K562 (cell line): ENCODE measurements around the gene HYAL1. TPM values are rescaled to one million over a fixed set of nuclear protein-coding genes. Genes with fewer than 3 reads are reported as not detected.

Source experiments
- HDGF ChIP-seq: fragments of 450-650 bp; IDR thresholded peaks from 2 replicates; pipeline ENCODE4 v1.6.1; 2016
- HEY1 ChIP-seq: fragments of 250-450 bp; sonication (Bioruptor Pico); IDR thresholded peaks from 2 replicates; pipeline ENCODE4 v1.5.0; 2020; ENCODE audit warnings: mild to moderate bottlenecking, moderate library complexity, borderline replicate concordance
- KAT8 ChIP-seq: fragments of 450-650 bp; IDR thresholded peaks from 2 replicates; pipeline ENCODE4 v1.6.1; 2016; ENCODE audit warnings: low read depth, mild to moderate bottlenecking
- RFX7 ChIP-seq: fragments of 250-450 bp; sonication (Bioruptor Pico); IDR thresholded peaks from 2 replicates; pipeline ENCODE4 v1.5.1; 2021; ENCODE audit warnings: mild to moderate bottlenecking
- XRCC4 ChIP-seq: IDR thresholded peaks from one replicate; pipeline ENCODE4 v1.6.1; 2011; ENCODE audit not compliant: insufficient read depth, insufficient read length; ENCODE audit errors: extremely low read depth
- polyA plus RNA-seq, 8 experiments: library from polyadenylated mRNA; depleted of rRNA in 4 of 8; stranded (reverse) in 5 of 8; unstranded in 3 of 8; fragments of >200 nt; fragmentation: Nextera tagmentation in 2 of 8; fragmentation: Illumina TruSeq in 1 of 8; extraction: Ambion mirVana in 2 of 8; extraction: Trizol in 1 of 8; gene quantifications; 2 replicates each; pipeline versions ENCODE4 v1.2.1 to v1.2.3, GENCODE V29; 2011 to 2014; ENCODE audit warnings: inconsistent platforms in 1 of 8, missing spikeins in 1 of 8
- total RNA-seq, 7 experiments: library from RNA; depleted of rRNA in 6 of 7; stranded (reverse); fragments of >200 nt in 6 of 7; fragmentation: Illumina TruSeq in 2 of 7; extraction: Trizol in 2 of 7; gene quantifications; 2 replicates each; pipeline versions ENCODE4 v1.2.1 to v1.2.3, GENCODE V29; 2011 to 2021; ENCODE audit warnings: low replicate concordance in 1 of 7
- TF ChIP-seq, protein P1 (sequence below): fragments of 250-450 bp; sonication (Bioruptor Pico); IDR thresholded peaks from 2 replicates; pipeline ENCODE4 v1.5.1; 2021; ENCODE audit warnings: mild to moderate bottlenecking
- TF ChIP-seq, protein P2 (sequence below), 2 experiments: fragments of 450-650 bp in 1 of 2; sonication (generic) in 1 of 2; formaldehyde crosslinking; conservative IDR thresholded peaks; 2 replicates each; pipeline versions ENCODE4 v1.4.0 to v1.8.1; 2020 to 2022; ENCODE audit warnings: mild to moderate bottlenecking in 1 of 2, missing genetic modification reagents in 1 of 2
- TF ChIP-seq, protein P3 (sequence below), 2 experiments: fragments of 150-350 bp in 1 of 2; IDR thresholded peaks; 2 replicates each; pipeline ENCODE4 v1.6.1; 2012 to 2016; ENCODE audit warnings: low read depth in 2 of 2, low read length in 2 of 2, mild to moderate bottlenecking in 1 of 2, moderate library complexity in 1 of 2

Gene HYAL1
- total and polyA plus RNA-seq, 9 of the 15 experiments (the other 6 are each of a cell fraction or from before 2014, with no cell fraction given), result 1.4 to 8.5 (median 4.7) TPM

DNA sequence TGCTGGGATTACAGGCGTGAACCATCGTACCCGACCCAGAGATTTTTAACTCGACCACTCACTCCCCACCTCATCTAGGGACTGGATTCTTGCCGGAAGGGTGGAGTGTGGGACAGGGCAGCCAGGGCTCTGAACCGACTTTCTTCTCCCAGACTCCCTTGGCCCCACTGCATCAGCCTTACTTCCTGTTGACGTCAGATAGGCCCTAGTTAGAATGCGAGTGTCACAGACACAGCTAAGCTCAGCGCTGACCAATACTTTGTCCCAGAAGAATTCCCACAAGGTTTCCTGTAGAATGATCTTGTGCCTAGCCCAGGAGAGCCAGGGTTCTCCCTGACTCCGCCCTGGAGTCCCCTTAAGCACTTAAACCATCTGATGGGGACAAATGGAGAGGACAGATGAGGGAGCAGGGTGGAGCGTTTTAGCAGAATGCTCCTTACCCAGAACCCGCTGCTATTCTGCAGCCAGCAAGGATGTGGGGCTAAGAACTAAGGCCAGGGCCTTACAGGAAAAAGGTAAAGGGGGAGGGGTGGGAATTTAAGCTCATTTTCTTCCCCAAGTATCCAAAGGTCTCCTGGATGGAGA is 30.5 kb upstream of the HYAL1 start (continued):
- no peak for TF ChIP-seq HEY1 (CRISPR knock-in tag)
- no peak for TF ChIP-seq HDGF
- TF ChIP-seq, protein P1, sequence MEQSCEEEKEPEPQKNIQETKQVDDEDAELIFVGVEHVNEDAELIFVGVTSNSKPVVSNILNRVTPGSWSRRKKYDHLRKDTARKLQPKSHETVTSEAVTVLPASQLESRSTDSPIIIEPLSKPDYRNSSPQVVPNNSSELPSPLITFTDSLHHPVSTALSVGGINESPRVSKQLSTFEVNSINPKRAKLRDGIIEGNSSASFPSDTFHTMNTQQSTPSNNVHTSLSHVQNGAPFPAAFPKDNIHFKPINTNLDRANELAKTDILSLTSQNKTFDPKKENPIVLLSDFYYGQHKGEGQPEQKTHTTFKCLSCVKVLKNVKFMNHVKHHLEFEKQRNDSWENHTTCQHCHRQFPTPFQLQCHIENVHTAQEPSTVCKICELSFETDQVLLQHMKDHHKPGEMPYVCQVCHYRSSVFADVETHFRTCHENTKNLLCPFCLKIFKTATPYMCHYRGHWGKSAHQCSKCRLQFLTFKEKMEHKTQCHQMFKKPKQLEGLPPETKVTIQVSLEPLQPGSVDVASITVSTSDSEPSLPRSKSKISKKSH, result no peak
- TF ChIP-seq, protein P2, sequence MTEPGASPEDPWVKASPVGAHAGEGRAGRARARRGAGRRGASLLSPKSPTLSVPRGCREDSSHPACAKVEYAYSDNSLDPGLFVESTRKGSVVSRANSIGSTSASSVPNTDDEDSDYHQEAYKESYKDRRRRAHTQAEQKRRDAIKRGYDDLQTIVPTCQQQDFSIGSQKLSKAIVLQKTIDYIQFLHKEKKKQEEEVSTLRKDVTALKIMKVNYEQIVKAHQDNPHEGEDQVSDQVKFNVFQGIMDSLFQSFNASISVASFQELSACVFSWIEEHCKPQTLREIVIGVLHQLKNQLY (CRISPR knock-in tag; conservative IDR thresholded peaks at IDR 0.05), result no peak
- no peak for TF ChIP-seq XRCC4
- TF ChIP-seq, protein P3, sequence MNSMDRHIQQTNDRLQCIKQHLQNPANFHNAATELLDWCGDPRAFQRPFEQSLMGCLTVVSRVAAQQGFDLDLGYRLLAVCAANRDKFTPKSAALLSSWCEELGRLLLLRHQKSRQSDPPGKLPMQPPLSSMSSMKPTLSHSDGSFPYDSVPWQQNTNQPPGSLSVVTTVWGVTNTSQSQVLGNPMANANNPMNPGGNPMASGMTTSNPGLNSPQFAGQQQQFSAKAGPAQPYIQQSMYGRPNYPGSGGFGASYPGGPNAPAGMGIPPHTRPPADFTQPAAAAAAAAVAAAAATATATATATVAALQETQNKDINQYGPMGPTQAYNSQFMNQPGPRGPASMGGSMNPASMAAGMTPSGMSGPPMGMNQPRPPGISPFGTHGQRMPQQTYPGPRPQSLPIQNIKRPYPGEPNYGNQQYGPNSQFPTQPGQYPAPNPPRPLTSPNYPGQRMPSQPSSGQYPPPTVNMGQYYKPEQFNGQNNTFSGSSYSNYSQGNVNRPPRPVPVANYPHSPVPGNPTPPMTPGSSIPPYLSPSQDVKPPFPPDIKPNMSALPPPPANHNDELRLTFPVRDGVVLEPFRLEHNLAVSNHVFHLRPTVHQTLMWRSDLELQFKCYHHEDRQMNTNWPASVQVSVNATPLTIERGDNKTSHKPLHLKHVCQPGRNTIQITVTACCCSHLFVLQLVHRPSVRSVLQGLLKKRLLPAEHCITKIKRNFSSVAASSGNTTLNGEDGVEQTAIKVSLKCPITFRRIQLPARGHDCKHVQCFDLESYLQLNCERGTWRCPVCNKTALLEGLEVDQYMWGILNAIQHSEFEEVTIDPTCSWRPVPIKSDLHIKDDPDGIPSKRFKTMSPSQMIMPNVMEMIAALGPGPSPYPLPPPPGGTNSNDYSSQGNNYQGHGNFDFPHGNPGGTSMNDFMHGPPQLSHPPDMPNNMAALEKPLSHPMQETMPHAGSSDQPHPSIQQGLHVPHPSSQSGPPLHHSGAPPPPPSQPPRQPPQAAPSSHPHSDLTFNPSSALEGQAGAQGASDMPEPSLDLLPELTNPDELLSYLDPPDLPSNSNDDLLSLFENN (IDR thresholded peaks at IDR 0.05; ENCODE audit: low read depth in 2 of 2, low read length in 2 of 2), result no peak
- no peak for TF ChIP-seq RFX7 (CRISPR knock-in tag)
- TF ChIP-seq KAT8, result no peak
